HG02884 (cell line): ENCODE measurements around the gene WFS1.

Source experiments
- ATAC-seq: cut with Tn5 transposase; IDR thresholded peaks from one replicate; pipeline ENCODE4 v1.9.1; 2021; ENCODE audit warnings: mild to moderate bottlenecking, moderate library complexity; ENCODE audit not compliant: unreplicated experiment

WFS1 gene

DNA sequence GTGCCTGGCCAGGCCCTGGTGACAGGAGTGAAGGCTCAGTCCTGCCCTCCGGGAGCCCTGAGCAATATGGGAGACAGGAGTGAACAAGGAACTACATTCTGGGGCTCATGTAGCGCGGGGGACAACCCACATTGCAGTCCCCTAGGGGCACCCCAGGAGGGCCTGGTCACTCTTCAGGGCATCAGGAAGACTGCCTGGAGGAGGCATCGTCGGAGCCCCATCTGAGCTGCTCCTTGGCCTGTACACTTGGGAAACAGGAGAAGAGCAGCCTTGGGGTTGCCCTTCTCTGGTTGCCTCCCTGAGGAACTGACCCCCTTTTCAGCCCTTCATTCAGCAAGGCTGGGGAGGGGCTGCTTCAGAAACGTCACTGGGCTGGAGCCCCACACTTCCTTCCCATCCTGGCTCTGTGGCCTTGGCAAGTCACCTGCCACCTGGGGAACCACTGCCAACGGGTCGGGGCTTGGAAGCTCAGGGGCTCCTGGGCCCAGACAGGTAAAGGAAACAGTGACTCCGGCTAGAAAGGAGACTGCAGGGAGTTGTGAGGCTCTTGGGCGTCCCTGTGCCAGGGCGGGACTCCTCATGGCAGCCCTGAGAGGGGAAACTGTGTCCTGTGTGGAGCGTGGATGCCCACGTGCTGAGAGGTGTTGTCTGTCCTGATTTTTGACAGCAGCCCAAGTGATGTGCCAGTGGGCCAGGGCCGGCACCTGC, 10.1 kb downstream of the WFS1 start:
- ATAC-seq: no peak

- ATAC-seq: no peak
Observed at GRCh38 chr4:6280365-6280996, 10.8 kb downstream of the WFS1 start.

- ATAC-seq: no peak
Observed at GRCh38 chr4:6281436-6282313, 12.0 kb downstream of the WFS1 start.

DNA sequence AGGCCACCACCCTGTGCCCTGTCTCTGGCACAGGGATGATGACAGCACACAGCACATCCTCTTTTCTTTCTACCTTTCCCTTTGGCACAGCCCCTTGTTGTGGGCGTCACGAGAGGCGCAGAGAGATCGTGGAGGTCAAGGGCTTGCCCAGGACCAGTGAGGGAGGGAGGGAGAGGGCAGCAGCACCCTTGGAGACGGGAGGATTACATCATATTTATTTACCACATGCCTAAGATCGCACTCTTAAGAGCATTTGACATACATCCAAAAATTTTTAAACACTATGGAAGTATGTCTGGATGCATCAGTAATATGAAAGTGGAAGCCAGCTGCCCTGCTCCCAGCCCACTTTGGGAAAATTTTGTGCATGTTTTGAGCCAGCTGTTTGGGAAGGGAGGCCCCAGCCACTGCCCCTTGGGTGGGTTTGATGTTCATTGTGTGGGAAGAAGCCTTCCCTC, 12.7 kb downstream of the WFS1 start:
- ATAC-seq: no peak

DNA sequence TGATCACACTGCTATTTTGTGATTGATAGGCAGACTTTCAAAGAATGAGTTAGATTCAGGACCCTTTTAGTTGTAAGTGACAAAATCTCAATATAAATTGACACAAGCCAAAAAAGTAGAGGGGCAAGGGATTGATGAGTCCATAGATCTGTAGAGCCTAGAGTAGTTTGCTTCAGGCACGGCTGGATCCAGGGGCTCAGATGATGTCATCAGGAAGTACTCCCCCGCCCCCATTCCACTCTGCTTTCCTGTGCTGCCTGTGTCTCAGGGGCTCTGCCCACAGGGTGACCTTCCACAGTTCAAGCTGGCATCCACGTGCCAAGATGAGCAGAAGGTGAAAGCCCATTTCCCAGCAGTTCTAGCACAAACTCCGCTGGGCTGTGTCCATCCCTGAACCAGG, 13.6 kb downstream of the WFS1 start:
- ATAC-seq: no peak

DNA sequence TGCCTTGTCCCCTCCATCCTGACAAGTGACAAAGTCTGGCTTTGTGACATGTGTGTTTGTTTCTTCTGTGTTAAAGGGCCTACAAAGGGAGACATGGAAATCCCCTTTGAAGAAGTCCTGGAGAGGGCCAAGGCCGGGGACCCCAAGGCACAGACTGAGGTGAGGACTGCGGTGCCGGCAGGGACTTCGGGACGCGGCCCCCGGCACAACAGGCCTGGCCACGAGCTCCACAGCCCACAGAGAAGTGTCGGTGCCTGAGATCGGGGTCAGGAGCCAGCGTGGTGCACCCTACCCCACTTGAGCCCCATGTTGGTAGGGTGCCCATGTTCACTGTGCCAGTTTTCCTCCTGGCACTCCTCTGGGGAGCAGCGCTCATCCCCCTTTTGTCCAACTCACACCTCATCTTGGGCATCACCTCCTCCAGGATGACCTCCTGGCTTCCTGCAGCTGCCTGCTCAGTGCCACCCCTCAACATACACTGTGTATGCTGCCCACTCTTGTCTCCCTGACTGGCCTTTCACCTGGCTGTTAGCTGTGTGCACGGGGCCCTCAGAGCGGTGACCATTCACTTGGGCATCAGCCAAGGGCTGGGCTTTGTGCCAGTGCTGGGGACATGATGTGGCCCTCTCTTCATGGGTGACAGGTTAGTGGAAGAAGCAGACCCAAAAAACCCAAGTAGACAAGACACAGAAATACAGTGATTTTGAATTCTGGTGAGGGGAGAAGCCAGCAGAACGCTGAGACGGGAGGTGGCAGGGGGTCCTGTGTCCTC, 17.6 kb downstream of the WFS1 start:
- ATAC-seq: no peak

GRCh38 chr4:6288342-6288741, 18.7 kb downstream of the WFS1 start:
- no peak for ATAC-seq

- no peak for ATAC-seq
Observed at GRCh38 chr4:6288871-6289270, 19.2 kb downstream of the WFS1 start.

GRCh38 chr4:6290256-6290655, 20.6 kb downstream of the WFS1 start:
- ATAC-seq: no peak

DNA sequence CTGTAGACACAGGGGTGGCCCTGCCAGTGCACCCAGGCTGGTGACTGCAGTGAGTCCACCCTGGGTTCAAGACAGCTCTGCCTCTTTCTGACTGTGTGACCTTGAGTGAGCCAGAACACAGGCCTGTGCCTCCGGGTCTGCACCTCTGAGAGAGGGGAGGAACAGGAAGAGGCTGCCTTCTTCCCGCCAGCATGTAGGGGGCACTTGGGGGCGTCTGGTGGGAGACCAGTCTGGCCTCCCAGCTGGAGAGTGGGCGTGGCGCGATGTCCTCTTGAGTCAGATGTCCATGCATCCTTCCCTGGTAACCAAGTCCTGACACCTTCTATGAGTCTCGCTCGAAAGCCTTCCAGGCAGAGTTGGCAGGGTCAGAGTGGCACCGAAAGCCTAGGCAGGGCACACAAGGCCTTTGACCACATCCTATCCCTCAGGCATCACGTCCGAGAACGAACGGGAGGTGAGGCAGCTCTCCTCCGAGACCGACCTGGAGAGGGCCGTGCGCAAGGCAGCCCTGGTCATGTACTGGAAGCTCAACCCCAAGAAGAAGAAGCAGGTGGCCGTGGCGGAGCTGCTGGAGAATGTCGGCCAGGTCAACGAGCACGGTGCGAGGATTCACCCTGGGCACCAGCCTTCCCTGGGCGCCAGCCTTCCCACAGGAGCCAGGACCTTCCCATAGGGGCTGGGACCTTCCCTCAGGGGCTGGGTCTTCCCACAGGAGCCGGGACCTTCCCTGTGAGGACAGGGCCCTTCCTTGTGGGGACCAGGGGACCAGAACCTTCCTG, 21.3 kb downstream of the WFS1 start:
- no peak for ATAC-seq

DNA sequence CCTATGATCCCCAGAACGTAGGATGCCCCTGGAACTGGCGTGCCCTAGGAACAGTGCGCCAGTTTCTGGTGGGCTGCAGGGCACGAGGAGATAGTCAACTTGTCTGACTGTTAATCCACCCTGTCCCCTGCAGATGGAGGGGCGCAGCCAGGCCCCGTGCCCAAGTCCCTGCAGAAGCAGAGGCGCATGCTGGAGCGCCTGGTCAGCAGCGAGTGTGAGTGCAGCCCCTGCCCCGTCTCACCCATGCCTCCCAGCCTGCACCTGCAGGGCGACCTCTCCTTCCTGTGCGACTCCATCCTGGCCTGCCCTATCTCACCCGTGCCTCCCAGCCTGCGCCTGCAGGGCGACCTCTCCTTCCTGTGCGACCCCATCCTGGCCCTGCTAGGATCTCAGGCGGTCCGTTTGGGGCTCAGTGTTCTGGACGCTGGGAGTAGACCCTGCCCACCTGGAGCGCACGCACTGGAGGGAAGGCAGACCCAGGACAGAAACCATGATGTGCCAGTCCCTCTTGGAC, 22.2 kb downstream of the WFS1 start:
- ATAC-seq: no peak

DNA sequence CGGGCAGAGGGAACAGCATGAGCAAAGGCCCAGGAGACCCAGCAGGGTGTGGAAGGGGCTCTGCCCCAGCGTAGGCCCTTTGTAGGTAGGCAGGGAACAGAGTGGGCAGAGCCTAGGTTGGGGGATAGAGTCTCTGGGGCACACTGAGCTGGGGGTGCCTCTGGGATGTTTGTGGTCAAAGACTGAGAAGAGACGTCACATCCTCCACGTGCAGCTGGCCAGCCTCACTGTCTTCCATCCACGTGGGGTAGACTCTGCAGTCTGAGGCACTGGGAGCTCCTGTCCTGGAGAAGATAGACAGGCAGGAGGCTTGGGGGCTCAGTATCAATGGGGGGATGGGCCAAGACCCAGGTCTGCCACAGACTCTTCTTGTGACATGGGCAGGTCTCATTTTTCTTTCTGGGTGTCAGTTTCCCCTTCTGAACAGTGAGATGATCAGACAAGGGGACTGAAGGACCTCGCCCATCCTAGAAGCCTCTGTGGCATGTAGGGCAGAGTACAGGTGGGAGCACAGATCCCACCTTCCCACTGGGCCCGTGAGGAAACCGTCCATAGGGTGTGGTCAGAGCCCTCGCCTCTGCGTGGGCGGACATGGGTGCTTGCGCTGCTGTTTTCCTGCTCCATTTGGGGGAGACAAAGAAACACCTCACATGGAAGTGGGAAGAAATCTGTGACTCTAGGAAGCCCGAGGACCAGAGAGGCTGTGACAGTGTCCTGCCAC, 22.9 kb downstream of the WFS1 start:
- no peak for ATAC-seq

- ATAC-seq: no peak
Observed at GRCh38 chr4:6293097-6293445, 23.4 kb downstream of the WFS1 start.

DNA sequence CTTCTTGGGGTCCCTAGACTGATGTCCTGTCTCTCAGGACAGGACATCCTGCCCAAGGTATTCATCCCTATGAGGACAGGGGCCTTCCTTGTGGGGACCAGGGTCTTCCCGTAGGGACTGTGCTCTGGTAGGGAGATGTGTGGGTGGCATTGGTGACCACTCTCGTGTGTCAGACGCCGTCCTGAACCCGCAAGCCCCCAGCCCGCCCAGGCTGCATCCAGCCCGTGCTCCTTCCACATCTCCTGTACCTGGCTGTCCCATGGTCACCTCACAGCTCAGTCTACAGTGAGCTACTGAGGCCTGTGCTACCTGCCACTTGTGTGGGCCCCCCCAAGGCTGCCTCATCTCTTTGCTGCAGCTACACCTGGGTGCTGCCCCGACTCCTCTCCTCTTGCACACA, 24.0 kb downstream of the WFS1 start:
- no peak for ATAC-seq

- ATAC-seq: no peak
Observed at GRCh38 chr4:6294705-6295421, 25.2 kb downstream of the WFS1 start.

DNA sequence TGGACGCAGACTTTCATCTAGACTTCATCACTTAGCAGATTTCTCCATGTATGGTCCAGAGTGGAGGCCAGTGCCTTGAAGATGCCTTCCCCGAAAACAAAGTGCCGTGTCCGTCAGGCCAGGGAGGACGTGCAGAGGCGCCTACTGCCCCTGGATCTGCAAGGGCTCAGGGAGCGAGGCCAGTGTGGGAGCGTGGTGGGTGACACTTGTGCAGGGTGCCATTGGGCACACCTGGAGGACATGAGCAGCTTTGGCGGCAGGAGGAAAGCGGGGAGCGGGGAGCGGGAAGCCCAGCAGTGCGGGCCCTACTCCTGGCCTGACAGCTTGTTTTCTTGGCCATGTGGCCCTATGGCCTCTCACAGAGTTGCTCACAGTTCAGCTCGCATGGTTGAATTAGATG, 25.8 kb downstream of the WFS1 start:
- ATAC-seq: no peak

DNA sequence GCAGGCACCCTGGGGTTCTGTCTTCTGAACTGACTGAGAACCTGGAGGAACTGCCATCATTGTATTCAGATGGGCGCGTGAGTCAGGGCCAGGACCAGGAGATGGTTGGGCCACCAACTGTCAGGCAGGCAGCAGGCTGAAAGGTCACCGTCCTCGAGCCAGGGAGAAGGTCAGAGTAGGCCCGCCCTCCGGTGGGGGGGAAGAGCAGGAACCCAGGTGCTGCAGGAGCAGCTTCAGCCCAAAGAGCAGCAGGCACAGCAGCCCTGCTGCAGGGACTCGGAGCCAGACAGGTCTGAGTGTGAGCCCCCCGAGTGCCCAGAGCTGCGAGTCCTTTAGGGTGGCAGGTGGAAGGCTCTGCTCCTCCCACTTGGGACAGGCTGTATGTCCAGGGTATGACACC, 26.4 kb downstream of the WFS1 start:
- ATAC-seq: no peak

GRCh38 chr4:6297266-6297815, 27.7 kb downstream of the WFS1 start:
- no peak for ATAC-seq

GRCh38 chr4:6298035-6298434, 28.4 kb downstream of the WFS1 start:
- no peak for ATAC-seq
